Motor neuron (in vitro differentiated cells): ENCODE measurements around the gene MAP3K8. TPM values are rescaled to one million over a fixed set of nuclear protein-coding genes. Genes with fewer than 3 reads are reported as not detected.

Experiments
- ATAC-seq, 8 experiments: fragments of 200-7000 bp; cut with Tn5 transposase; replicated peaks in 6 of 8; 2 replicates each; pipeline ENCODE4 v1.8.0; 2021; ENCODE audit warnings: mild to moderate bottlenecking in 8 of 8, moderate library complexity in 8 of 8
- H3K27ac ChIP-seq, 2 donors: fragments of 250-450 bp; sonication (Bioruptor Pico); 2 replicates each; pipeline ENCODE4 v1.9.0; 2021; ENCODE audit warnings: antibody characterized with exemption in 2 of 2, mild to moderate bottlenecking in 2 of 2, moderate library complexity in 1 of 2
- H3K4me1 ChIP-seq, 2 donors: fragments of 250-450 bp; sonication (Bioruptor Pico); replicated peaks in 1 of 2; 2 replicates each; pipeline ENCODE4 v1.6.1; 2021; ENCODE audit warnings: antibody characterized with exemption in 2 of 2, mild to moderate bottlenecking in 2 of 2, moderate library complexity in 1 of 2
- H3K4me3 ChIP-seq, 5 donors: fragments of 250-450 bp; sonication (Bioruptor Pico); 2 replicates each; pipeline ENCODE4 v1.9.0; 2021; ENCODE audit warnings: antibody characterized with exemption in 5 of 5, mild to moderate bottlenecking in 5 of 5, moderate library complexity in 4 of 5
- WGBS, 10 experiments: fragments of 450-650 bp; shearing (Covaris generic); methylation state at CpG; one replicate each; pipeline ENCODE4 v1.0.0; 2022; 5-methylcytosine and 5-hydroxymethylcytosine counted together
- in situ Hi-C, 9 experiments: fragments of 400-800 bp; cut with MboI; loops; one replicate each; pipeline ENCODE4 v1.15.0; 2021; ENCODE audit warnings: low sequenced_read_pairs in 9 of 9, low pct_unique_long_range_greater_than_20kb in 2 of 9; ENCODE audit not compliant: unreplicated experiment in 9 of 9
- total RNA-seq, 8 experiments: library from RNA; unstranded; fragments of 300-600 nt; gene quantifications; 2 replicates each; pipeline versions ENCODE4 v1.2.3 to v1.2.4, GENCODE V29; 2022

The MAP3K8 gene
- total RNA-seq, result 10 to 100 TPM in 2 of 8 experiments, 1 to 10 TPM in 6; 3.9 to 22.3 (median 6.8) TPM

DNA sequence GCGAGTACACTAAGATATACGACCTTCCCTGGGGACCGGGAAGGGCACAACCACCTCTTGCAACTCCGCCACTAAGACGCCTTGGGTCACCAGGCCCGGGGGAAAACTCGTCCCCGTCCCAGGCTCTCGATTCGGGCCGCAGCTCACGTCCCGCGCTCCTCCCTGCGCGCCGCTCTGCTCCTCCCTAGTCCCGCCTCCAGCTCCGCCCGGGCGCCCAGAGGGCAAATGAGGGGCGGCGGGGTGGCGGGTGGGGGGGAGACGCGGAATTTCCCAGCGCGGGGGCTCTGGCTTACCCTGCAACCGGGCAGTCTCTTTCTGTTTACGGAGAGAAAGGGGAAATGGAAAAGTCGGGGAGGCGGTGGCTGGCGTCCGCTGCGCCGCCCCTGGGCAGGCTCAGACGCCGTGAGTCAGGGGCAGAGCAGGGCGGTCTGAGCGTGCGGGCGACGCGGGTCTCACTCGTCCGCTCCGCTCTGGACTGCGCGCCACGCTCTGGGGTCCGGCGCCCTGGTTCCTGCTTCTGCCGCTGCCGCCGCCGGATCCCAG, at the start of gene MAP3K8:
Gene MAP3K8, plus strand, starts transcription at position 455 of the 543 bp plus-strand sequence. CDS start 4,755 bp downstream, outside the sequence.
- WGBS, 10 experiments, result 0% methylated on average over 4 of the region's 56 CpGs; no CpG with 5 or more reads in 9 of the 10 experiments
- Histone ChIP-seq H3K4me1 (peaks cover 15 to 19% of the 10 kb centered on the region in 2 donors), H3K27ac (peak within 1 kb of the TSS; percentile 80 to 86), H3K4me3 (peak within 1 kb of the TSS; percentile 52 to 82 (median 65))
- peak; percentile 40 to 82 (median 80) for ATAC-seq
- in situ Hi-C loops, result no loop called here

GRCh38 chr10:30384701-30385201, 49.2 kb upstream of the MAP3K8 start:
- in situ Hi-C loops, result no loop called here
- H3K4me3 ChIP-seq, result no peak overlapping the region
- H3K27ac ChIP-seq, result no peak overlapping the region
- WGBS, 10 experiments, result 0 to 100% (median 80%) methylated on average over 2 to 8 of the region's 10 CpGs; no CpG with 5 or more reads in 1 of the 10 experiments
- ATAC-seq, result peak; percentile 67 to 94 (median 86)
- H3K4me1 ChIP-seq, result peaks cover 6 to 19% of the 10 kb centered on the region in 2 donors

GRCh38 chr10:30386801-30387588, 47.0 kb upstream of the MAP3K8 start:
- in situ Hi-C loops, result no loop called here
- Histone ChIP-seq H3K27ac (no peak overlapping the region), H3K4me1 (peaks cover 6 to 19% of the 10 kb centered on the region in 2 donors), H3K4me3 (no peak overlapping the region)
- WGBS, 10 experiments, result 80 to 88% (median 86%) methylated on average over 2 to 7 of the region's 13 CpGs; no CpG with 5 or more reads in 5 of the 10 experiments
- ATAC-seq, result no peak

DNA sequence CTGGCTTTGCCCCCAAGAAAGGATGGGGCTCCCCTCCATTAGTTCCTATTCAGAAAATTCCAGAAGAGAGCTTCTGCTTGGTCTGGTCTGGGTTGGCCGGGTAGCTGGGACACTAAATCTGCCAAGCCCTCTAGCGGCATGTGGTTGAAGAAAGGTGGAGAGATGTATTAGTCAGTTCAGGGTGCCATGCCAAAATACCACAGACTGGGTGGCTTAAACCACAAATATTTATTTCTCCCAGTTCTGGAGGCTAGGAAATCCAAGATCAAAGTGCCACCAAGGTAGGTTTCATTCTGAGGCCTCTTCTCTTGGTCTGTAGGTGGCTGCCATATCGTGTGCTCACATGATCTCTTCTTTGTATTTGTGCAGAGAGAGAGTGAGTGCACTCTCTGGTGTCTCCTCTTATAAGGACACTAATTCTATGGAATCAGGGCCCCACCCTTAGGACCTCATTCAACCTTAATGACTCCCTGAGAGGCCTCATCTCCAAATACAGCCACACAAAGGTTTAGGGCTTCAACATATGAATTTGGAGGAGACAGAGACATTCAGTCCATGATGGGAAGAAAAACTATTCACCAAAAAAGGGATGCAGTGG, 46.2 kb upstream of the MAP3K8 start:
- WGBS, 10 experiments, result 29 to 100% (median 72%) methylated on average over 1 to 2 of the region's 3 CpGs; no CpG with 5 or more reads in 4 of the 10 experiments
- no peak for ATAC-seq
- in situ Hi-C loops, result no loop called here
- Histone ChIP-seq H3K4me1 (peaks cover 4 to 14% of the 10 kb centered on the region in 2 donors), H3K4me3 (no peak overlapping the region), H3K27ac (no peak overlapping the region)

- Histone ChIP-seq H3K4me3 (no peak overlapping the region), H3K27ac (no peak overlapping the region), H3K4me1 (no peaks in the 10 kb centered on the region)
- 0 to 92% (median 60%) methylated on average over 1 of the region's 1 CpG; no CpG with 5 or more reads in 1 of the 10 experiments for WGBS, 10 experiments
- no peak for ATAC-seq
- in situ Hi-C loops, result no loop called here
Measured at GRCh38 chr10:30389543-30389942, 44.4 kb upstream of the MAP3K8 start.

GRCh38 chr10:30390207-30390606, 43.8 kb upstream of the MAP3K8 start:
- no peak overlapping the region for H3K27ac ChIP-seq
- ATAC-seq, result no peak
- WGBS, 10 experiments, result 40 to 100% (median 88%) methylated on average over 1 to 3 of the region's 3 CpGs; no CpG with 5 or more reads in 2 of the 10 experiments
- in situ Hi-C loops, result no loop called here
- H3K4me1 ChIP-seq, result no peaks in the 10 kb centered on the region
- no peak overlapping the region for H3K4me3 ChIP-seq

GRCh38 chr10:30391266-30391665, 42.7 kb upstream of the MAP3K8 start:
- no peak overlapping the region for H3K4me3 ChIP-seq

DNA sequence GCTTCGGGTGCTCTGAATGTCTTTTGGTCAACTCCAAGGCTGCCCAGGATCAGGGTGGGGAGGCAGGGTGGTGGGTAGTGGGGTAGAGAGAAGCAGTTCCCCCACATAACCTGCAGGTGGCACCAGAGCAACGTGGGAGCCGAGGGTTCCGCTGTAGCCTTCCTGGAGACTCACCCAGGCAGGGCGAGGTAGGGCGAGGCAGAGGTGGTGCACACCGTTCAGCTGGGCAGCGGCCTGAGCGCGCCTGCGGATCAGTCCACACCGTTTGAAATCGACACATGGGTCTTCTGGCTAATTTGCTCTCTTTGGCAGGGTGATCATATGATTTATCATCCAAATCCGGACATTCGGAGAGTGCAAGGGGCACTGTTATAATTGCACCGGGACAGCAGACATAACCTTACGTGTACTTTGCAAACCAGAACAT, 41.4 kb upstream of the MAP3K8 start:
- in situ Hi-C loops, result no loop called here
- WGBS, 10 experiments, result 0 to 92% (median 5%) methylated on average over 1 to 7 of the region's 17 CpGs; no CpG with 5 or more reads in 2 of the 10 experiments
- Histone ChIP-seq H3K27ac (no peak overlapping the region), H3K4me1 (no peaks in the 10 kb centered on the region), H3K4me3 (no peak overlapping the region)
- ATAC-seq, result peak; percentile 97 to 100 (median 100)

More at GRCh38 chr10:30391266-30391665, 42.7 kb upstream of the MAP3K8 start:
- in situ Hi-C loops, result no loop called here
- Histone ChIP-seq H3K4me1 (no peaks in the 10 kb centered on the region), H3K27ac (no peak overlapping the region)
- ATAC-seq, result no peak
- 20 to 83% (median 65%) methylated on average over 2 to 7 of the region's 7 CpGs; no CpG with 5 or more reads in 4 of the 10 experiments for WGBS, 10 experiments

GRCh38 chr10:30396293-30396692, 37.7 kb upstream of the MAP3K8 start:
- H3K27ac ChIP-seq, result no peak overlapping the region
- in situ Hi-C loops, result no loop called here
- no peaks in the 10 kb centered on the region for H3K4me1 ChIP-seq
- H3K4me3 ChIP-seq, result no peak overlapping the region
- WGBS, 10 experiments, result 0 to 88% (median 58%) methylated on average over 1 to 3 of the region's 3 CpGs; no CpG with 5 or more reads in 1 of the 10 experiments
- no peak for ATAC-seq

DNA sequence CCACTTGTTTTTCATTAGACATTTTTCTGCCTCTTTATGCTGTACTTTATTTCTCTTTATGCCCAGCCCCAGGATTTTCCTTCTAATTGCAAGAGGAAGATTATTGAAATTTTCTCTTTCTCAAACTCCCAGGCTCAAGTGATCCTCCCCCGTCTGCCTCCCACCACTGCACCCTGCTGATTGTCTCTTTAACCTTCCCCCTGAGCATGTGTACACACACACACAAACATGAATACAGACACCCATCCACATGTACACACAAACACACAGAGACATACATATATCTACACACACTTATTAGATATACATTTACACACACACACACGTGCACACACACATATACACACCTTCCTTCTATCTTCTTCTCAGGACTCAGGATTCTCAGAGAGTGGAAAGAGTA, 37.3 kb upstream of the MAP3K8 start:
- no peak for ATAC-seq
- in situ Hi-C loops, result no loop called here

DNA sequence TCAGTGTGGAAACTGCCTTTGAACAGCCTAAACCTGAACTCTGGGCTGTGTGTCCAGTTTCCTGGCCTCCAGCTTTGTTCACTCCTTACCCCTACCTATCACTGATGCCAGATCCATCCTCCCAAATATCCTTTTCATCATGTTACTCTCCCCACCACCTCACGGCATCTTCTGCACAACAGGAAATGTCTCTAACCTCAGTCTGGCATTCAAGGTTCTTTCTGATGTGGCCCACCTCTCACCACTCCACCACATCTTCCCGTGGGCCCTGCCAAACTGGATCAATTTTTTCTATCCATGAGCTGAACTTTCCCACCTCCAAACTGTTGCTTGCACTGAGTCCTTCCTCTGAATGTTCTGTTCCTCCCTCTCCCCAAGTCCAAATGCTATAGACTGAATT, 35.8 kb upstream of the MAP3K8 start:
- in situ Hi-C loops, result no loop called here
- H3K4me3 ChIP-seq, result no peak overlapping the region
- H3K4me1 ChIP-seq, result no peaks in the 10 kb centered on the region
- ATAC-seq, result no peak
- WGBS, 10 experiments, result 20 to 100% (median 83%) methylated on average over 1 to 2 of the region's 2 CpGs; no CpG with 5 or more reads in 3 of the 10 experiments
- H3K27ac ChIP-seq, result no peak overlapping the region

More for the DNA sequence above, 37.3 kb upstream of the MAP3K8 start:
- no peak overlapping the region for H3K27ac ChIP-seq
- WGBS, 10 experiments, result 17 to 100% (median 64%) methylated on average over 1 to 2 of the region's 2 CpGs; no CpG with 5 or more reads in 2 of the 10 experiments
- H3K4me1 ChIP-seq, result no peaks in the 10 kb centered on the region
- H3K4me3 ChIP-seq, result no peak overlapping the region

DNA sequence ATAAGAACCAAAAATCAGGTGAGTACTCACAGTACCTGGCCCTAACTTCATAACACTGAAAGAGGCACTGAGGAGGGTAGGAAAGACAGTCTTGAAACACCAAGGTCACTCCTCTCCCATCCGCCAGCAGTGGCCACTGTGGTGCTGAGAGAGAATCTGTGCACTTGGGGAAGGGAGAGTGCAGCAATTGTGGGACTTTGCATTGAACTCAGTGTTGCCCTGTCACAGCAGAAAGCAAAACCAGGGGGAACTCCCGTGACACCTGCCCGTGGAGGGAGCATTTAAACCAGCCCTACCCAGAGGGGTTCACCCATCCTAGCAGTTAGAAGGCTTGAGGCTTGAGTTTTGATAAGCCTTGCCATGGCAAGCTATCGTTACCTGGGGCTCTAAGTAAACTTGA, 35.2 kb upstream of the MAP3K8 start:
- 0 to 100% (median 76%) methylated on average over 1 to 4 of the region's 4 CpGs; no CpG with 5 or more reads in 5 of the 10 experiments for WGBS, 10 experiments
- Histone ChIP-seq H3K27ac (no peak overlapping the region), H3K4me1 (no peaks in the 10 kb centered on the region), H3K4me3 (no peak overlapping the region)
- in situ Hi-C loops, result no loop called here
- ATAC-seq, result no peak

- WGBS, 10 experiments, result 79 to 100% (median 95%) methylated on average over 1 to 13 of the region's 18 CpGs; no CpG with 5 or more reads in 3 of the 10 experiments
- in situ Hi-C loops, result loop anchor here (10.0 to 25.0 kb wide), 4 partner anchors 91 to 184 kb away; no protein-coding TSS in a partner anchor
- ATAC-seq, result no peak
- H3K27ac ChIP-seq, result no peak overlapping the region
- H3K4me1 ChIP-seq, result no peaks in the 10 kb centered on the region
- H3K4me3 ChIP-seq, result no peak overlapping the region
Measured at GRCh38 chr10:30403494-30403893, 30.5 kb upstream of the MAP3K8 start.
